CD14-positive monocyte (primary cell): ENCODE measurements around the gene ACKR1. TPM values are rescaled to one million over a fixed set of nuclear protein-coding genes. Genes with fewer than 3 reads are reported as not detected.

ENCODE experiments used
- DNase-seq, 3 donors: peaks; one replicate each; pipeline ENCODE4 v3.0.0-alpha.2; 2011 to 2022
- H2AFZ ChIP-seq: 2 replicates; pipeline ENCODE4 v1.6.0; 2012; ENCODE audit warnings: mild to moderate bottlenecking, low read depth, low read length, inconsistent platforms; ENCODE audit not compliant: insufficient read depth, poor library complexity, severe bottlenecking
- H3K27ac ChIP-seq, 2 donors: 1 replicate in 1 of 2; 2 replicates in 1 of 2; pipeline ENCODE4 v1.5.1; 2012 to 2013; ENCODE audit warnings: low read length in 2 of 2, control low read depth in 1 of 2, inconsistent platforms in 1 of 2, low read depth in 1 of 2, mild to moderate bottlenecking in 1 of 2
- H3K27me3 ChIP-seq, 2 donors: one replicate each; pipeline versions ENCODE4 v1.6.0 to v1.6.1; 2011 to 2013; ENCODE audit warnings: low read length in 2 of 2; ENCODE audit not compliant: control insufficient read depth in 2 of 2, insufficient read depth in 2 of 2
- H3K36me3 ChIP-seq, 2 donors: replicated peaks in 1 of 2; 1 replicate in 1 of 2; 2 replicates in 1 of 2; pipeline versions ENCODE4 v1.5.1 to v1.6.1; 2012 to 2013; ENCODE audit warnings: low read length in 2 of 2, control low read depth in 1 of 2, inconsistent platforms in 1 of 2, mild to moderate bottlenecking in 1 of 2; ENCODE audit not compliant: insufficient read depth in 2 of 2, control insufficient read depth in 1 of 2
- H3K4me1 ChIP-seq, 2 donors: 1 replicate in 1 of 2; 2 replicates in 1 of 2; pipeline versions ENCODE4 v1.5.1 to v1.6.1; 2012 to 2013; ENCODE audit warnings: low read length in 2 of 2, control low read depth in 1 of 2, inconsistent platforms in 1 of 2, mild to moderate bottlenecking in 1 of 2, moderate library complexity in 1 of 2; ENCODE audit not compliant: insufficient read depth in 2 of 2, control insufficient read depth in 1 of 2
- H3K4me2 ChIP-seq: replicated peaks from 2 replicates; pipeline ENCODE3; 2012; ENCODE audit warnings: low read length, moderate library complexity, mild to moderate bottlenecking; ENCODE audit not compliant: poor library complexity, severe bottlenecking; ENCODE audit errors: extremely low read depth
- H3K4me3 ChIP-seq, 3 experiments: fragments of 200-600 bp in 1 of 3; sonication (generic) in 1 of 3; replicated peaks in 1 of 3; 1 replicate in 2 of 3; 2 replicates in 1 of 3; pipeline ENCODE4 v1.5.1; 2011 to 2013; ENCODE audit warnings: low read length in 3 of 3, mild to moderate bottlenecking in 3 of 3, control low read depth in 2 of 3, low read depth in 2 of 3, inconsistent platforms in 1 of 3, moderate library complexity in 1 of 3
- H3K79me2 ChIP-seq: 2 replicates; pipeline ENCODE4 v1.6.0; 2012; ENCODE audit warnings: mild to moderate bottlenecking, control low read depth, inconsistent platforms, low read length, moderate library complexity; ENCODE audit not compliant: insufficient read depth
- H3K9ac ChIP-seq: 2 replicates; pipeline ENCODE4 v1.6.0; 2017; ENCODE audit warnings: low read length, mild to moderate bottlenecking; ENCODE audit not compliant: insufficient read depth, poor library complexity, severe bottlenecking
- H3K9me3 ChIP-seq, 2 donors: replicated peaks in 1 of 2; 1 replicate in 1 of 2; 2 replicates in 1 of 2; pipeline versions ENCODE4 v1.5.1 to v1.6.1; 2012 to 2013; ENCODE audit warnings: low read length in 2 of 2, control low read depth in 1 of 2; ENCODE audit not compliant: control insufficient read depth in 1 of 2, insufficient read depth in 1 of 2
- H4K20me1 ChIP-seq: 2 replicates; pipeline ENCODE4 v1.6.0; 2012; ENCODE audit warnings: mild to moderate bottlenecking, low read length, control low read depth, moderate library complexity; ENCODE audit not compliant: insufficient read depth
- H3K27ac Mint-ChIP-seq, 7 donors: one replicate each; pipeline ENCODE4 v1.8.0; 2020; ENCODE audit warnings: mild to moderate bottlenecking in 7 of 7, mixed read lengths in 7 of 7, moderate library complexity in 6 of 7, inconsistent platforms in 2 of 7
- H3K27me3 Mint-ChIP-seq, 3 donors: one replicate each; pipeline ENCODE4 v1.8.0; 2021 to 2022; ENCODE audit warnings: low read depth in 3 of 3, mild to moderate bottlenecking in 3 of 3, mixed read lengths in 3 of 3, moderate library complexity in 3 of 3, inconsistent platforms in 1 of 3
- H3K36me3 Mint-ChIP-seq, 2 donors: one replicate each; pipeline ENCODE4 v1.8.0; 2020; ENCODE audit warnings: mixed read lengths in 2 of 2, inconsistent platforms in 1 of 2, mild to moderate bottlenecking in 1 of 2
- H3K4me1 Mint-ChIP-seq: one replicate; pipeline ENCODE4 v1.8.0; 2020; ENCODE audit warnings: mild to moderate bottlenecking, mixed read lengths
- H3K4me3 Mint-ChIP-seq, 2 donors: one replicate each; pipeline ENCODE4 v1.8.0; 2020; ENCODE audit warnings: mild to moderate bottlenecking in 2 of 2, mixed read lengths in 2 of 2, moderate library complexity in 1 of 2
- H3K9me3 Mint-ChIP-seq, 7 donors: one replicate each; pipeline ENCODE4 v1.8.0; 2020 to 2022; ENCODE audit warnings: mixed read lengths in 7 of 7, mild to moderate bottlenecking in 6 of 7, moderate library complexity in 6 of 7, inconsistent platforms in 2 of 7
- WGBS: methylation state at CpG from one replicate; pipeline ENCODE4 v1.1.5; 2013; ENCODE audit warnings: missing lambda C conversion rate; ENCODE audit not compliant: insufficient coverage; 5-methylcytosine and 5-hydroxymethylcytosine counted together
- intact Hi-C, 2 donors: fragments of 100-400 bp; cut with micrococcal nuclease; formaldehyde crosslinking; loops; one replicate each; pipeline versions ENCODE4 v1.15.0 to v1.15.1; 2023
- polyA plus RNA-seq, 3 donors: library from polyadenylated mRNA; depleted of rRNA in 1 of 3; unstranded in 2 of 3; stranded (reverse) in 1 of 3; fragments of 300-500 nt in 2 of 3; fragments of >200 nt in 1 of 3; fragmentation: Illumina TruSeq in 2 of 3; gene quantifications; 1 replicate in 2 of 3; 2 replicates in 1 of 3; pipeline ENCODE4 v1.2.3, GENCODE V29; 2012 to 2021
- small RNA-seq: library from RNA; depleted of rRNA; stranded (forward); fragments of <200 nt; gene quantifications from one replicate; pipeline ENCODE3, GENCODE V24; 2012; ENCODE audit warnings: low read depth; ENCODE audit not compliant: insufficient read length
- TF ChIP-seq, protein P1 (sequence below): fragments of 200-600 bp; IDR thresholded peaks from one replicate; pipeline ENCODE4 v1.8.0; 2022; ENCODE audit warnings: antibody characterized with exemption, mild to moderate bottlenecking

The ACKR1 gene
- polyA plus RNA-seq, 3 donors = 0.14 TPM; not detected in 2

DNA sequence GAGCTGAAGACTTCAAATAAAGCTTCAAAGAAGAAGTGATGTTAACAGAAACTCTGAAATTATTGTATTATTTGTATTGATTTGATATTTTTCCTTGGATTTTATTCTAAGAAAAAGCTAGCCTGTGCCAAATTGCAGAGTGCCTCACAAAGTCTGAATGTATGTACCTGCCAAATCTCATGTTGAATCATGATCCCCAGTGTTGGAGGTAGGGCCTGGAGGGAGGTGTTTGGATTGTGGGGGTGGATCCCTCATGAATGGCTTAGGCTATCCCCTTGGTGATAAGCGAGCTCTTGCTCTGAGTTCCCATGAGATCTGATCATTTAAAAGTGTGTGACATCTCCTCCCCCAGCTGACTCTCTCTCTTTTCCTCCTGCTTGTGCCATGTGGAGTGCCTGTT is 43.6 kb downstream of the ACKR1 start:
- Histone ChIP-seq H3K36me3 (no peaks in the 10 kb centered on the region), H3K27ac (no peak overlapping the region), H3K79me2 (no peaks in the 10 kb centered on the region), H3K4me2 (no peak overlapping the region), H2AFZ (no peak overlapping the region), H3K9me3 (peaks cover 14 to 19% of the 10 kb centered on the region in 2 donors), H3K27me3 (no peaks in the 10 kb centered on the region), H3K4me3 (no peak overlapping the region), H3K4me1 (no peaks in the 10 kb centered on the region), H4K20me1 (no peaks in the 10 kb centered on the region), H3K9ac (no peak overlapping the region)
- H3K36me3 Mint-ChIP-seq = peaks cover 0 to 3% of the 10 kb centered on the region in 2 donors
- no peak for DNase-seq
- peaks cover 23 to 40% (median 32%) of the 10 kb centered on the region in 7 donors for H3K9me3 Mint-ChIP-seq
- TF ChIP-seq, protein P1, sequence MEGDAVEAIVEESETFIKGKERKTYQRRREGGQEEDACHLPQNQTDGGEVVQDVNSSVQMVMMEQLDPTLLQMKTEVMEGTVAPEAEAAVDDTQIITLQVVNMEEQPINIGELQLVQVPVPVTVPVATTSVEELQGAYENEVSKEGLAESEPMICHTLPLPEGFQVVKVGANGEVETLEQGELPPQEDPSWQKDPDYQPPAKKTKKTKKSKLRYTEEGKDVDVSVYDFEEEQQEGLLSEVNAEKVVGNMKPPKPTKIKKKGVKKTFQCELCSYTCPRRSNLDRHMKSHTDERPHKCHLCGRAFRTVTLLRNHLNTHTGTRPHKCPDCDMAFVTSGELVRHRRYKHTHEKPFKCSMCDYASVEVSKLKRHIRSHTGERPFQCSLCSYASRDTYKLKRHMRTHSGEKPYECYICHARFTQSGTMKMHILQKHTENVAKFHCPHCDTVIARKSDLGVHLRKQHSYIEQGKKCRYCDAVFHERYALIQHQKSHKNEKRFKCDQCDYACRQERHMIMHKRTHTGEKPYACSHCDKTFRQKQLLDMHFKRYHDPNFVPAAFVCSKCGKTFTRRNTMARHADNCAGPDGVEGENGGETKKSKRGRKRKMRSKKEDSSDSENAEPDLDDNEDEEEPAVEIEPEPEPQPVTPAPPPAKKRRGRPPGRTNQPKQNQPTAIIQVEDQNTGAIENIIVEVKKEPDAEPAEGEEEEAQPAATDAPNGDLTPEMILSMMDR = no peak
- peak overlapping the region in 1 of 7 donors; percentile 26 for H3K27ac Mint-ChIP-seq
- no peaks in the 10 kb centered on the region for H3K27me3 Mint-ChIP-seq
- no CpG with 5 or more reads among the region's 1 CpG for WGBS
- H3K4me3 Mint-ChIP-seq = no peak overlapping the region
- intact Hi-C loops = no loop called here
- H3K4me1 Mint-ChIP-seq = peaks cover 12% of the 10 kb centered on the region

DNA sequence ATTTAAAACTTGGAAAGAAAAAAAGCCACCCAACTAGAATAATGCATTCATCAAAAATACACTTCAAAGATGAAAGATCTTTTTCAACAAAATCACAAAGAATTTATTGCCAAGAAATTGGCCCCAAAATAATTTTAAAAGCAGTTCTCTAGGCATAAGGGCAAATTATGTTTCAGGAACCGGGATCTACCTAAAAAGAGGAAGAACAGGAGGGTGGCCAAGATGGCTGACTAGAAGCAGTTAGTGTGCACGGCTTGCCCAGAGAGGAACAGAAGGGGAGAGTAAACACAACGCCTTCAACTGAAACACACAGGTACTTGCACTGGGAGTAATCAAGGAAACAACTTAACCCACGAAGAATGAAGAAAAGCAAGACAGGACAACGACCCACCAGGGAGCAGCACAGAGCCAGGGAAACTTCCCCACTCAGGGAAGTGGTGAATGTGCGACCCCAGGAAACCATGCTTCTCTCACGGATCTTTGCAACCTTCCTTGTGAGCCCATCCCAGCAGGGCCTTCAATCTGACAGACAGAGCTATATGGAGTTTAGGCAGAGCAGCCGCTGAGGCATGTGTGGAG is 46.1 kb downstream of the ACKR1 start:
- Mint-ChIP-seq H3K27ac (peak overlapping the region in 2 of 7 donors; percentile 16 to 27), H3K4me1 (peaks cover 12% of the 10 kb centered on the region), H3K9me3 (peaks cover 21 to 38% (median 32%) of the 10 kb centered on the region in 7 donors), H3K27me3 (peaks cover 0 to 2% (median 0%) of the 10 kb centered on the region in 3 donors), H3K36me3 (peaks cover 0 to 3% of the 10 kb centered on the region in 2 donors), H3K4me3 (peak overlapping the region in 1 of 2 donors; percentile 9)
- Histone ChIP-seq H3K4me1 (no peaks in the 10 kb centered on the region), H3K27ac (no peak overlapping the region), H3K9me3 (peaks cover 14 to 19% of the 10 kb centered on the region in 2 donors), H3K9ac (no peak overlapping the region), H3K36me3 (no peaks in the 10 kb centered on the region), H3K4me2 (peak overlapping the region; percentile 28), H3K79me2 (no peaks in the 10 kb centered on the region), H3K4me3 (peak overlapping the region in 1 of 3 experiments; percentile 16), H3K27me3 (no peaks in the 10 kb centered on the region), H2AFZ (peak overlapping the region; percentile 54), H4K20me1 (no peaks in the 10 kb centered on the region)
- WGBS = 81% methylated on average over 5 of the region's 8 CpGs
- TF ChIP-seq, protein P1 = no peak
- intact Hi-C loops = no loop called here
- DNase-seq = peak; percentile 10 to 23 (median 12)

Small RNA genes lying within 50 kb of the gene (small RNA-seq; reads per million reads assigned to genes)
- not detected for gene RNA5SP60

Other genes with a start within 250 kb of the ACKR1 start
- gene IFI16, start 195.0 kb upstream of the ACKR1 start, polyA plus RNA-seq = 10 to 100 TPM; 64.8 to 99.7 (median 80.1) TPM
- 1 to 10 TPM; 6.1 to 9.8 (median 9.0) TPM for gene AIM2, start 128.1 kb upstream of the ACKR1 start, polyA plus RNA-seq
- not detected for gene CADM3, start 33.3 kb upstream of the ACKR1 start, polyA plus RNA-seq
- gene FCER1A, start 97.5 kb downstream of the ACKR1 start, polyA plus RNA-seq = 10 to 100 TPM in 2 of 3 donors, 1 to 10 TPM in 1; 8.4 to 29.6 (median 11.8) TPM
- not detected for gene OR10J4, start 227.3 kb downstream of the ACKR1 start, polyA plus RNA-seq
- gene OR10J1, start 234.8 kb downstream of the ACKR1 start, polyA plus RNA-seq = not detected